ENCODE measurements around the gene NPLOC4.

- TF ChIP-seq CTCF (IDR thresholded peaks at IDR 0.05; ENCODE audit: borderline replicate concordance, extremely low read depth, low read length, poor library complexity, severe bottlenecking) (no peak), EZH2 (IDR thresholded peaks at IDR 0.05; ENCODE audit: borderline replicate concordance, low read depth, low read length, severe bottlenecking) (no peak)
Observed at GRCh38 chr17:81680150-81680549, 43.2 kb upstream of the NPLOC4 start.

Data from DND-41 (cell line).